Fibroblast of the aortic adventitia (primary cell): ENCODE data around the gene CLPTM1. TPM values are rescaled to one million over a fixed set of nuclear protein-coding genes. Genes with fewer than 3 reads are reported as not detected.
A peak's percentile ranks its signal among the peaks of the same experiment; 100 is the strongest.
"Not testable (repeated sequence)": the region's sequence is repeated elsewhere in the genome, so short reads cannot be mapped to it uniquely, and the experiment has no call there.

Experiments
- DNase-seq: peaks from one replicate; pipeline ENCODE4 v3.0.0-alpha.2; 2010; ENCODE audit warnings: low read depth
- H3K4me3 ChIP-seq: 2 replicates; pipeline ENCODE4 v1.5.1; 2011; ENCODE audit warnings: low read depth, mild to moderate bottlenecking, control low read depth, low read length, moderate library complexity
- CTCF ChIP-seq: IDR thresholded peaks from 2 replicates; pipeline ENCODE4 v1.5.1; 2011; ENCODE audit warnings: mild to moderate bottlenecking, low read length, control low read depth, inconsistent platforms; ENCODE audit not compliant: insufficient read depth
- total RNA-seq: library from RNA; depleted of rRNA; stranded (reverse); fragments of >200 nt; gene quantifications from 2 replicates; pipeline ENCODE4 v1.2.3, GENCODE V29; 2012; ENCODE audit warnings: low replicate concordance

The CLPTM1 gene
- total RNA-seq, 1 donor = 39.0 TPM

GRCh38 chr19:44912854-44913253 is 42.3 kb upstream of the CLPTM1 start:
- no peak overlapping the region for H3K4me3 ChIP-seq
- TF ChIP-seq CTCF = no peak
- DNase-seq = no peak

DNA sequence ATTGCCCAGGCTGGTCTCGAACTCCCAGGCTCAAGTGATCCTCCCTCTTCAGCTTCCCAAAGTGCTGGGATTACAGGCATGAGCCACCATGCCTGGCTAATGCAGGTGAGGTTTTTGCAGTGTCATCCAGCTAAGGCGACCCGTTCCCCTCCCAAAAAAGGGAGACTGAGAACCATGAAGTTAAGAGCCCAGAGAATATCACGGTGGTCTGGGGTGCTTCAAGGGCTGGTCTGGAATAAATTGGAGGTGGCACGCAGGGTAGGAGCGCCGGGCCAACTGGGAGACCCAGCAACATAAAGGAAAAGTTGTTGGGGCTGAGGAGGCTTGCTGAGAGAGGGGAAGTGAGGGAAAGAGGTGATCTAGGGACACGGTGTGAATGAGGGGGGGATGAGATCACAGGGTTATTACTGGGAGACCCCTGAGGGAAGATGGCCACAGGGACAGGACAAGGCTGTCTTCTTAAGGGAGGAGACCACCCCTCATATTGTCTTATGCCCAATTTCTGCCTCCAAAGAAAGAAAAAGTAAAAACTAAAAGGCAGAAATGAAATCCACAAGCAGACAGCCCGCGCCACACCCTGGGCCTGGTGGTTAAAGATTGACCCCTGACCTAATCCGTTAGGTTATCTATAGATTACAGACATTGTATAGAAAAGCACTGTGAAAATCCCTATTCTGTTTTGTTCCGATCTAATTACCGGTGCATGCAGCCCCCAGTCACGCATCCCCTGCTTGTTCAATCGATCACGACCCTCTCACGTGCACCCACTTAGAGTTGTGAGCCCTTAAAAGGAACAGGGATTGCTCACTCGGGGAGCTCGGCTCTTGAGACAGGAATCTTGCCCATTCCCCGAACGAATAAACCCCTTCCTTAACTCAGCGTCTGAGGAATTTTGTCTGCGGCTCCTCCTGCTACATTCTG is 41.4 kb upstream of the CLPTM1 start:
- DNase-seq, H3K4me3 ChIP-seq: not testable (repeated sequence)

GRCh38 chr19:44914433-44915206 is 40.6 kb upstream of the CLPTM1 start, which contains the start of gene APOC1:
Gene APOC1, plus strand, starts transcription at chr19:44914608. Its CDS starts 284 bp downstream, at chr19:44914892.
- H3K4me3 ChIP-seq = peak within 1 kb of the TSS; percentile 68

GRCh38 chr19:44924243-44924725 is 30.9 kb upstream of the CLPTM1 start:
- H3K4me3 ChIP-seq = no peak overlapping the region
- DNase-seq = no peak
- no peak for TF ChIP-seq CTCF

More at GRCh38 chr19:44914433-44915206, 40.6 kb upstream of the CLPTM1 start, which contains the start of gene APOC1:
- peak; percentile 75 for DNase-seq

DNA sequence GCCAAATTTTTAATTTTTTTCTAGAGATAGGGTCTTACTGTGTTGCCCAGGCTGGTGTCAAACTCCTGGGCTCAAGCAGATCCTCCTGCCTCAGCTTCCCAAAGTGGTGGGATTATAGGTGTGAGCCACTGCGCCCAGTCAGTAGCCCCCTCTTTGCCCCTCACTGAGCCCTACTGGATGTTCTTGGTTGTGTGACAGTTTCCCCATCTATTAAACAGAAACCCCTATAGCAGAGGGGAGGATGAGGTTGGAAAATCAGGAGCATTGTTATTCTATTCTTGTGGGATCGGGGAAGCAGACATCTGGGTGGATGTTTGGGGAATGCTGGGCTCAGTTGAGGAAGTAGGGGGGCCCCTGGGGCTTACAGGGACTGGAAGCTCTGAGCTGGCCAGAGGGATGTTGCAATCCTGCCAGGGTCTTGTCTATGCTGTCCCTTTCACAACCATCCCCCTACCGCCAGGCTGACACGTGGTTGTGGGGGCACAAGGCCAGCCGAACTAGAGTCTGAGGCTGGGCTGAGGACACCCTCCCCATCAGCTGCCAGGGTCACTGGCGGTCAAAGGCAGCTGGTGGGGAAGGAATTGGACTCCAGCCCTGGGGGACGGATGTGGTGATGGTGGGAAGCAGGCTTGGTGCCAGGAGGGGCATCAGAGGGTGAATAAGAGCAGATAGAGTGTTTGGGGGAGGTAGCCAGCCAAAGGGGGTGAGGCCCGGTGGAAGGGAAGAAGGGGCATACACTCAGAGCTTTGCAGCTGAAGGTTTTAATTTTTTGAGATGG is 29.9 kb upstream of the CLPTM1 start:
- no peak for TF ChIP-seq CTCF
- peak; percentile 58 for DNase-seq
- H3K4me3 ChIP-seq = no peak overlapping the region

DNA sequence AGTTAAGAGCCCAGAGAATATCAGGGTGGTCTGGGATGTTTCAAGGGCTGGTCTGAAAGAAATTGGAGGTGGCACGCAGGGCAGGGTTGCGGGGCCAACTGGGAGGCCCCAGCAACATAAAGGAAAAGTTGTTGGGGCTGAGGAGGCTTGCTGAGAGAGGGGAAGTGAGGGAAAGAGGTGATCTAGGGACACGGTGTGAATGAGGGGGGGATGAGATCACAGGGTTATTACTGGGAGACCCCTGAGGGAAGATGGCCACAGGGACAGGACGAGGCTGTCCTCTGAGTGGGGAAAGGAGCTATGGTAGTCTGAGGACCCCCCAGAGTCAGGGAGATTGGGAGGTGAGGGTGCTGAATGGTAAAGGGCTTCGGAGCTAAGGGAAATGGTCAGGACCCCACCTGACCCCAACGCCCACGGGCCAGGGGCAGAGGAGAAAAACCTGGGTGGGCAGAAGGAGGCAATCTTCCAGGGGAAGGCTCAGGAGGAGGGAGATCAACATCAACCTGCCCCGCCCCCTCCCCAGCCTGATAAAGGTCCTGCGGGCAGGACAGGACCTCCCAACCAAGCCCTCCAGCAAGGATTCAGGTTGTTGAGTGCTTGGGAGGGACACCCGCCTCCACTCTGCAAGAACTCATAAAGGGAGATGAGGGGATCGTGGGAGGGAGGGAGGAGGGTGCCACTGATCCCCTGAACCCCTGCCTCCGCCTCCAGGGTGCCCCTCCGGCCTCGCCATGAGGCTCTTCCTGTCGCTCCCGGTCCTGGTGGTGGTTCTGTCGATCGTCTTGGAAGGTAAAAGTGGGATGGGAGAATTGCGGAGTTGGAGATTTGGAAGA is 28.7 kb upstream of the CLPTM1 start:
- peak overlapping the region; percentile 33 for H3K4me3 ChIP-seq
- not testable (repeated sequence) for DNase-seq

DNA sequence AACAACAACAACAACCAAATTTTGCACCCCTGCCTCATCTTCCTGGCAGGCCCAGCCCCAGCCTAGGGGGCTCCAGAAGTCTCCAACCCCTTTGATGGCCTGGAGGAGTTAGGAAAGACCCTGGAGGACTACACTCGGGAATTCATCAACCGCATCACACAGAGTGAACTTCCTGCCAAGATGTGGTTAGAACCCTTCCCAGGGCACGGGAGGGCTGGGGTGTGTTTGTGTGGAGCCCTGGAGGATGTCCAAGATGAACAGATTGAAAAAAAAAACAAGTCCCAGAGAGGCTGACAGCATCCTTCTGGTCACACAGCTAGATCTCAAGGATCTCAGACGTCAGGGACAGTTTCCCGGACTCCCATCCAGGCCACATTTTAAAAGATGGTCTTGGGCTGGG is 27.4 kb upstream of the CLPTM1 start:
- H3K4me3 ChIP-seq = no peak overlapping the region
- no peak for TF ChIP-seq CTCF
- DNase-seq = peak; percentile 71
